ENCODE measurements around the gene SH3PXD2A. TPM values are rescaled to one million over a fixed set of nuclear protein-coding genes. Genes with fewer than 3 reads are reported as not detected.

The SH3PXD2A gene
- total and polyA plus RNA-seq, 5 donors from 2014 or later, result 0.24 to 15.4 (median 0.47) TPM

GRCh38 chr10:103874730-103875129 is 19.4 kb upstream of the SH3PXD2A start:
- Histone ChIP-seq H3K4me1 (ENCODE audit: control insufficient read depth, insufficient read depth, low read length, poor library complexity, severe bottlenecking) (no peaks in the 10 kb centered on the region), H3K9me3 (ENCODE audit: control insufficient read depth in 2 of 2, low read length in 2 of 2) (no peaks in the 10 kb centered on the region), H3K36me3 (ENCODE audit: control insufficient read depth, insufficient read depth, low read length) (peaks cover 52% of the 10 kb centered on the region), H3K27me3 (ENCODE audit: control insufficient read depth, insufficient read depth, low read length) (no peaks in the 10 kb centered on the region), H3K27ac (ENCODE audit: insufficient read depth, low read length, poor library complexity, severe bottlenecking) (no peak overlapping the region), H3K4me3 (ENCODE audit: low read depth, low read length) (no peak overlapping the region)
- DNase-seq (no peak), ATAC-seq (ENCODE audit: low read depth in 2 of 2) (no peak)
- Mint-ChIP-seq H3K36me3 (peaks cover 42% of the 10 kb centered on the region), H3K27ac (no peak overlapping the region), H3K4me1 (peaks cover 0 to 8% (median 3%) of the 10 kb centered on the region in 4 donors), H3K9me3 (no peaks in the 10 kb centered on the region), H3K4me3 (no peak overlapping the region), H3K27me3 (no peaks in the 10 kb centered on the region)

- Histone ChIP-seq H3K27me3 (ENCODE audit: control insufficient read depth, insufficient read depth, low read length) (no peaks in the 10 kb centered on the region), H3K9me3 (ENCODE audit: control insufficient read depth in 2 of 2, low read length in 2 of 2) (no peaks in the 10 kb centered on the region), H3K36me3 (ENCODE audit: control insufficient read depth, insufficient read depth, low read length) (peaks cover 33% of the 10 kb centered on the region), H3K27ac (ENCODE audit: insufficient read depth, low read length, poor library complexity, severe bottlenecking) (no peak overlapping the region), H3K4me1 (ENCODE audit: control insufficient read depth, insufficient read depth, low read length, poor library complexity, severe bottlenecking) (no peaks in the 10 kb centered on the region), H3K4me3 (ENCODE audit: low read depth, low read length) (no peak overlapping the region)
- ATAC-seq (ENCODE audit: low read depth in 2 of 2) (no peak), DNase-seq (no peak)
- Mint-ChIP-seq H3K27ac (no peak overlapping the region), H3K27me3 (peaks cover 5% of the 10 kb centered on the region), H3K4me1 (peaks cover 0 to 3% (median 1%) of the 10 kb centered on the region in 4 donors), H3K9me3 (peaks cover 0 to 2% (median 0%) of the 10 kb centered on the region in 7 donors), H3K4me3 (no peak overlapping the region), H3K36me3 (peaks cover 28% of the 10 kb centered on the region)
Observed at GRCh38 chr10:103872137-103872931, 17.0 kb upstream of the SH3PXD2A start.

- Histone ChIP-seq H3K4me1 (ENCODE audit: control insufficient read depth, insufficient read depth, low read length, poor library complexity, severe bottlenecking) (no peaks in the 10 kb centered on the region), H3K27me3 (ENCODE audit: control insufficient read depth, insufficient read depth, low read length) (no peaks in the 10 kb centered on the region), H3K9me3 (ENCODE audit: control insufficient read depth in 2 of 2, low read length in 2 of 2) (no peaks in the 10 kb centered on the region), H3K27ac (ENCODE audit: insufficient read depth, low read length, poor library complexity, severe bottlenecking) (no peak overlapping the region), H3K4me3 (ENCODE audit: low read depth, low read length) (no peak overlapping the region), H3K36me3 (ENCODE audit: control insufficient read depth, insufficient read depth, low read length) (peaks cover 21% of the 10 kb centered on the region)
- ATAC-seq (ENCODE audit: low read depth in 2 of 2) (no peak), DNase-seq (no peak)
- Mint-ChIP-seq H3K27me3 (peaks cover 5% of the 10 kb centered on the region), H3K27ac (no peak overlapping the region), H3K9me3 (peaks cover 0 to 2% (median 0%) of the 10 kb centered on the region in 7 donors), H3K4me1 (peaks cover 0 to 3% (median 1%) of the 10 kb centered on the region in 4 donors), H3K4me3 (no peak overlapping the region), H3K36me3 (peaks cover 28% of the 10 kb centered on the region)
Observed at GRCh38 chr10:103871006-103871405, 15.6 kb upstream of the SH3PXD2A start.

GRCh38 chr10:103870516-103870915 is 15.1 kb upstream of the SH3PXD2A start:
- H3K4me1 ChIP-seq (ENCODE audit: control insufficient read depth, insufficient read depth, low read length, poor library complexity, severe bottlenecking), result no peaks in the 10 kb centered on the region
- DNase-seq, result no peak
- Mint-ChIP-seq H3K27me3 (peaks cover 5% of the 10 kb centered on the region), H3K4me1 (peaks cover 0 to 3% (median 1%) of the 10 kb centered on the region in 4 donors), H3K4me3 (no peak overlapping the region), H3K27ac (no peak overlapping the region), H3K36me3 (peaks cover 29% of the 10 kb centered on the region), H3K9me3 (peaks cover 0 to 4% (median under 1%) of the 10 kb centered on the region in 7 donors)
- ATAC-seq (ENCODE audit: low read depth in 2 of 2), result no peak
- no peak overlapping the region for H3K27ac ChIP-seq (ENCODE audit: insufficient read depth, low read length, poor library complexity, severe bottlenecking)
- H3K36me3 ChIP-seq (ENCODE audit: control insufficient read depth, insufficient read depth, low read length), result peaks cover 21% of the 10 kb centered on the region
- peaks cover under 1 to 5% of the 10 kb centered on the region in 2 experiments for H3K9me3 ChIP-seq (ENCODE audit: control insufficient read depth in 2 of 2, low read length in 2 of 2)
- no peak overlapping the region for H3K4me3 ChIP-seq (ENCODE audit: low read depth, low read length)
- H3K27me3 ChIP-seq (ENCODE audit: control insufficient read depth, insufficient read depth, low read length), result no peaks in the 10 kb centered on the region

GRCh38 chr10:103869336-103869735 is 14.0 kb upstream of the SH3PXD2A start:
- Mint-ChIP-seq H3K27ac (no peak overlapping the region), H3K36me3 (peaks cover 36% of the 10 kb centered on the region), H3K27me3 (peaks cover 5% of the 10 kb centered on the region), H3K9me3 (peaks cover 0 to 13% (median 4%) of the 10 kb centered on the region in 7 donors), H3K4me1 (peaks cover 0 to 2% (median 0%) of the 10 kb centered on the region in 4 donors), H3K4me3 (no peak overlapping the region)
- Histone ChIP-seq H3K36me3 (ENCODE audit: control insufficient read depth, insufficient read depth, low read length) (peaks cover 21% of the 10 kb centered on the region), H3K4me1 (ENCODE audit: control insufficient read depth, insufficient read depth, low read length, poor library complexity, severe bottlenecking) (no peaks in the 10 kb centered on the region), H3K4me3 (ENCODE audit: low read depth, low read length) (no peak overlapping the region), H3K27me3 (ENCODE audit: control insufficient read depth, insufficient read depth, low read length) (no peaks in the 10 kb centered on the region), H3K9me3 (ENCODE audit: control insufficient read depth in 2 of 2, low read length in 2 of 2) (peaks cover 9 to 13% of the 10 kb centered on the region in 2 experiments), H3K27ac (ENCODE audit: insufficient read depth, low read length, poor library complexity, severe bottlenecking) (no peak overlapping the region)
- ATAC-seq (ENCODE audit: low read depth in 2 of 2) (no peak), DNase-seq (no peak)

GRCh38 chr10:103868200-103868599 is 12.8 kb upstream of the SH3PXD2A start:
- Histone ChIP-seq H3K36me3 (ENCODE audit: control insufficient read depth, insufficient read depth, low read length) (peaks cover 18% of the 10 kb centered on the region), H3K4me3 (ENCODE audit: low read depth, low read length) (no peak overlapping the region), H3K4me1 (ENCODE audit: control insufficient read depth, insufficient read depth, low read length, poor library complexity, severe bottlenecking) (no peaks in the 10 kb centered on the region), H3K27me3 (ENCODE audit: control insufficient read depth, insufficient read depth, low read length) (no peaks in the 10 kb centered on the region), H3K9me3 (ENCODE audit: control insufficient read depth in 2 of 2, low read length in 2 of 2) (peaks cover 9 to 13% of the 10 kb centered on the region in 2 experiments), H3K27ac (ENCODE audit: insufficient read depth, low read length, poor library complexity, severe bottlenecking) (no peak overlapping the region)
- Mint-ChIP-seq H3K4me3 (no peak overlapping the region), H3K27ac (no peak overlapping the region), H3K27me3 (peaks cover 5% of the 10 kb centered on the region), H3K36me3 (peaks cover 38% of the 10 kb centered on the region), H3K4me1 (peaks cover 0 to 2% (median 0%) of the 10 kb centered on the region in 4 donors), H3K9me3 (peaks cover 0 to 16% (median 4%) of the 10 kb centered on the region in 7 donors)
- ATAC-seq (ENCODE audit: low read depth in 2 of 2), result no peak
- no peak for DNase-seq

GRCh38 chr10:103861505-103861904 is 6.1 kb upstream of the SH3PXD2A start:
- Mint-ChIP-seq H3K4me1 (peaks cover 0 to 14% (median 5%) of the 10 kb centered on the region in 4 donors), H3K27ac (peak overlapping the region in 1 of 3 donors; percentile 42), H3K27me3 (peaks cover 19% of the 10 kb centered on the region), H3K4me3 (no peak overlapping the region), H3K9me3 (peaks cover 0 to 16% (median 5%) of the 10 kb centered on the region in 7 donors), H3K36me3 (peaks cover 18% of the 10 kb centered on the region)
- DNase-seq, result no peak
- no peak overlapping the region for H3K27ac ChIP-seq (ENCODE audit: insufficient read depth, low read length, poor library complexity, severe bottlenecking)
- no peak overlapping the region for H3K4me3 ChIP-seq (ENCODE audit: low read depth, low read length)
- no peaks in the 10 kb centered on the region for H3K36me3 ChIP-seq (ENCODE audit: control insufficient read depth, insufficient read depth, low read length)
- no peaks in the 10 kb centered on the region for H3K27me3 ChIP-seq (ENCODE audit: control insufficient read depth, insufficient read depth, low read length)
- no peak for ATAC-seq (ENCODE audit: low read depth in 2 of 2)
- H3K4me1 ChIP-seq (ENCODE audit: control insufficient read depth, insufficient read depth, low read length, poor library complexity, severe bottlenecking), result no peaks in the 10 kb centered on the region
- peaks cover 9 to 13% of the 10 kb centered on the region in 2 experiments for H3K9me3 ChIP-seq (ENCODE audit: control insufficient read depth in 2 of 2, low read length in 2 of 2)
